ENCODE results near the gene RPS21.

RPS21 gene

DNA sequence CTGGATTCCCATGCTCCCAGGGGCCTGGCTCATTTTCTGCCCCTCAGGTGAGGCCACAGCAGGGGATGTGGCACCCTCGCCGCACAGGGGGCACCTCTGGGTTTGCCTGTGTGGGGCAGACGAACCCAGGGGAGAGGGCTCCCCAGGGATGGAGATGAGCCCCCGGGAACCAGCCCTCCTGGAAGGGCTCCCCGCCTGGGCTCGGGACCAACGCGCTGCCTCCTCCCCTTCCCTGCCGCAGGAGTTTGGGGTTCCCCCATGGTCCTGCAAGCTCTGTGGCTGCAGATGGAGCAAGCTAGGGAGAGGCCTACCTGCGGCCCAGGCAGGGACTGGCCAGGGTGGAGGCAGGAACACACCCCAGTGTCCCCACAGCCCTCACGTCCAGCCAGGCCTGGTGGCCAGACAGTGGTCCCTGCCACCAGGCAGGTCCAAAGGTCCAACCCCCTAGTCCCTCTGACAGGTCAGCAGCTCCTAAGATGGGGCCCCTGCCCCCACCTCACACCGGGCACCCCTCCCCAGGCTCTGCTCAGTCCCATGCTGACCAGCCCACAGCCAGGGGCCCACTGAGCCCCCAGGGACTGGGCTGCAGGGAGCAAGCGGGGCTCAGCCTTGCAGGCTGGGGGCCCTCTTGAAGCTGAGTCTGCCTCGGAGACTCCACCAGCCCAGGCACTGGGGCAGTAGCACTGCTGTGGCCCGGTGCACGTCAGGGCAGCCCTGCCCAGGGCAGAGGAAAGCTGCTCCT is 33.4 kb upstream of the RPS21 start:
- no peak overlapping the region for H3K4me3 ChIP-seq (ENCODE audit: low read depth, low read length)
- DNase-seq (ENCODE audit: low read depth) = no peak

DNA sequence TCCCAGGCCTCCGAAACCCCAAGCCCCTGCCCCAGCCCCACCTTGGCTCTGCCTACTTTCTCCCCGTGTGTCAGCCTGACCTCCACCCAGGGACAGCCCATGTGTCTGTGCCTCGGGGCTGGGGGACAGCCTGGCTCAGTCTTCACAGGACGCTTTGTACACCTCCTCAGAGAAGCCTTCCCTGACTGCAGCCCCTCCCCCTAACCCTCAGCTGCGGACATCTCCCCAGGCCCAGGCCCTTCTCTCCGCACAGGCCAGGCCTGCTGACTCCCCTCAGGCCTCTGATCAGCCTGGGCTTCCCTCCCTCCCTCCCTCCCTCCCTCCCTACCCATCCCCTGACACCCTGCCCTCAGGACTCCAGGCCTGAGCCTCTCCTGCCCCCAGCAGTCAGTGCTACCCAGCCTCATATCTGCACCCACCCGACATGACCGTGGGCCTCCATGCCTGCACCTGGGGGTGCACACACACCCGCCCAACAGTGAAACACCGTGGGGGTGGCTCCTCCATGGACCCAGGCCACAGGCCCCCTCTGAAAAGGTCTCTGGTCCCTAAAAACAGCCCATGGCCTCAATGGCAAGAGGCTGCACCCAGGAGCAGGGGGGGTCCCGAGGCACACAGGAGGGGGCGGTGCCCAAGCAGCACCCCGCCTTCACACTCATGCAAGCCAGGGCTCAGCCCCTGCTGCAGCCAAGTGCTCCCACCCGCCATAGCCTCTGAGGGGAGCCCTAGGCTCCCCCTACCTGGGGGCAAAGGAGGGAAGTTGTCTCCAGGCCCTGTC is 32.7 kb upstream of the RPS21 start:
- no peak for DNase-seq (ENCODE audit: low read depth)
- no peak overlapping the region for H3K4me3 ChIP-seq (ENCODE audit: low read depth, low read length)

DNA sequence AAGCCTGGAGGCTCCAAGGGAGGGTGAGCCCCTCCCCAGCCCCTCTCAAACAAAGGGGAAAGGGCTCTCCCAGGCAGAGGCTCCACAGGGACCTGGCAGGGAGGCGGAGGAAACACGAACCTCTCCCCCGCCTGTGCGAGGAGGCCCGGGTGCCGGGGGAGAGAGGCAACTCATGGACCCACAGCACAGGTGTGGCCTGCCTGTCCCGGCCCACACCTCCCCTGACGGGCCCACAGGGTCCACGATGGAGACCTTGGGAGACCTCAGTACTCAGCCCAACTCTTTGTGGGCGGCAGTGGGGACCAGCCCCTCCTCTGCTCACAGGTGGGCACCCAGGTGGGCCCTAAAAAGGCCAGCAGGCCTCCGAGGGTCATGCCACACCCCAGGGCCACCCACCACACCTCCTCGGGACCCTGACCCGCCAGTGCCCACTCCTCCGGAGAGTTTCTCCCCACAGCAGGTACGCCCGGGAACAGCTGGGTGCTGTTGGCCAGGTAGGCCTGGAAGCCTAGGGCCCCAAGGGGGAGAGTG is 32.0 kb upstream of the RPS21 start:
- no peak overlapping the region for H3K4me3 ChIP-seq (ENCODE audit: low read depth, low read length)
- no peak for DNase-seq (ENCODE audit: low read depth)

DNA sequence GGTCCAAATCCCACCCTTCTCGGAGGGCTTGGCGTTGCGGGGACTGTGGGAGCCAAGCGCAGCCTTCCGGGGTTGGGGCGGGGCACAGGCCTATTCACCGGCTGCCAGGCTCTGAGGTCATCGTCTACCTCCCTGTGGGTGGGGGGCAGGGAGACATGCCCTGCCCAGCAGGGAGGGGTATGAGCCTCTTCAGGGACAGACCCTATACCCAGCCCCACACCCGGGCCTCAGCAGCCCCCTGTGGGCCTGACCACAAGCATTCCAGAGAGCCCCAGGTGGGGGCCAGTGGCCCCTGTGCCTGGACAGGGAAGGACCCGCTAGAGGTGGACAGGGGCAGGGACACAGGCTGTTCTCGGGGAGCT is 31.4 kb upstream of the RPS21 start:
- H3K4me3 ChIP-seq (ENCODE audit: low read depth, low read length) = no peak overlapping the region
- DNase-seq (ENCODE audit: low read depth) = no peak

DNA sequence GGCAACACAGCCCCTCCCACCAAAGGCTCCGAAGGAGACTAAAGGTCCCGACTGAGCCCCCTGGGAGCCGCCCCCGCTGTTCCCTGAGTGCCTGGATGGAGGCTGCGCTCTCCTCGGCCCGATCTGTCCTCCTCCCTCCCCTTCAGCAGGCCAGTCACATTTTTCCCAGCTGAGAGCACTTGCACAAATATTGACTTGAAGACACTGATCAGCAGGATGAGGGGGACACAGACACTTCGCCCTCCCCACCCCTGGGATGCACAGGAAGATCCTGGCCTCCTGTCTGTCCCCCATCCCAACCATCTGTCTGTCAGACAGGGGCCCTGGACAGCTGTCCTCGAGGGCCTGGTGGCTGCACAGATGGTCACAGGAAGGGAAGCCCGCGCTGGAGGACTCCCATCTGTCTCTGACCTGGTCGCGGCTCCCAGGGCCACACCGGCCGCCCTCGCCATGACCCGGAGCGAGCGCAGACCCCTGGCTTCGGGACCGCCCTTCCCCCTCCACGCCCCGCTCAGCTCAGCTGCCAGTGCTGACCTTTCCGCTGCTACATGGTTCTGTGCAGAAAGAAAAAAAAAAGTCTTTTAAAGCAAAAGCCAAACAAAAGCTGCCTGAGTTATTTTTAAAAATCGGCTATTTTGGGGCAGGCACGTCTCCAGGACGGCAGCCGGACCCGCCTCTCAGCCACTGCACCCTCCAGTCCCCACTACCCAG is 30.9 kb upstream of the RPS21 start:
- H3K4me3 ChIP-seq (ENCODE audit: low read depth, low read length) = no peak overlapping the region
- DNase-seq (ENCODE audit: low read depth) = no peak

DNA sequence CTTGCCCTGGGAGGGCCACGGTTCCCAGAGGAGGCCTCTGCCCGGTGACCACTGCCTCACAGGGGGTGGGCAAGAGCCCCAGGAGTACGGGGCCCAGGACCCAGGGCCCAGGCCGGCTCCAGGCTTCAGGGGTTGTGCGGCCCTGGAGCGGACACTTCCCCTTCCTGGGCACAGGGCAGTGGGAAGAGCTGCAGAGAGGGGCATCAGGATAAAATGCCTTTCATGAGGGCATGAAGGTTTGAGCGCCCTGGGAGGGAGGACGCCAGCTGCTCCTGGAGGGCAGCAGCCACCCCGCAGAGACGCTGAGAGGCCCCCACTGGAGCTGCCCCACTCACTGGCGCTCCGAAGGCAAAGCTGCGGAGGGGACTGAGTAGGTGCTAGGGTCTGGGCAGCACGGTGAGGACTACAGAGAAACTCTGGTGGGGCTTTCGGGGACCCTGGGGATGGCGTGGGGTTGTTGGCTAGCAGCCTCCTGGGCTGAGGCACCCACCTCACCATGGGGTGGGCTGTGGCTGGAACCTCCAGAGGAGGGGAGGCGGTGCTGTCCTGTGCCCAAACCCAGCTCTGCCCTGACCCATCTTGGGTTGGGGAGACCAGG is 30.2 kb upstream of the RPS21 start:
- no peak overlapping the region for H3K4me3 ChIP-seq (ENCODE audit: low read depth, low read length)

DNA sequence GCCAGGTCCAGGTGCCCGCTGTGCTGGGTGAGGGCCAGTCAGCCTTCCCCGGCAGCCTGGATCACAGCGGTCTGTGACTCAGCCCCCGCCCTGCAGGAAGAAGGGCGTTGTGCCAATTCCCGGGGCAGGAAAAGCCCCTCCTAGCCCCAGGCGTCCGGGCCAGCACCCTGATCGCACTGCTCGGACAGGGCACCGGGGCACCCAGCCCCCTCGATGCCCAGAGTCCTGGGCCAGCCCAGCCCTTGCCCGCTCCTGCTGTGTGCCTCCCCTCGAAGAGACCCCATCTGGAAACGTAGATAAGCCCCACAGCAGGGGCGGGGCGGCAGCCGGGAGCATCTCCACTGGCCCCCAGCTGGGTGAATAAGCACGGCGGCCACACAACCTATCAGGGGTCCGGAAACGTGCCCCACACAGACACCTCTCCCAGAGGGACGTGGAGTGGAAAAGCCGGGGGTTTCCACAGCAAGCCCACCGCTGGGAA is 29.7 kb upstream of the RPS21 start:
- H3K4me3 ChIP-seq (ENCODE audit: low read depth, low read length) = no peak overlapping the region
- no peak for DNase-seq (ENCODE audit: low read depth)

More for the DNA sequence above, 30.2 kb upstream of the RPS21 start:
- no peak for DNase-seq (ENCODE audit: low read depth)

DNA sequence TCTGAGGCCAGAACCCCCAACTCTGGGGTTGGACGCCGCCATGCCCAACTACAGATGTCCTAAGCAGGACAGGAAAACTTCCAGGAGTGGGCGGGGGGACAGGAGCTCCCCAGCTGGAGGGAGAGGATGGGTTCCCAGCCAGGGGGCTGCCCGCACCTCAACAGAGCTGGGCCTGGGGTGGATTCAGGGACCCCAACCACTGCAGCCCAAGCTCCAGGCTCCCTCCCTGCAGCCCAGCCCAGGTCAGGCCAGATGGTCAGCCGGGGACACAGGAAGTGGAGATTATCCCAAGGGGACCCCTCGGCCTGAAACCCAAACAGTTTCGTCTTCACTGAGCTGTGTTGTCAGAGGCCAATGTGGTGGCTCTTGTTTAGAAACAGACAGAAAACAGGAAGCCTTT is 29.2 kb upstream of the RPS21 start:
- no peak overlapping the region for H3K4me3 ChIP-seq (ENCODE audit: low read depth, low read length)
- no peak for DNase-seq (ENCODE audit: low read depth)

DNA sequence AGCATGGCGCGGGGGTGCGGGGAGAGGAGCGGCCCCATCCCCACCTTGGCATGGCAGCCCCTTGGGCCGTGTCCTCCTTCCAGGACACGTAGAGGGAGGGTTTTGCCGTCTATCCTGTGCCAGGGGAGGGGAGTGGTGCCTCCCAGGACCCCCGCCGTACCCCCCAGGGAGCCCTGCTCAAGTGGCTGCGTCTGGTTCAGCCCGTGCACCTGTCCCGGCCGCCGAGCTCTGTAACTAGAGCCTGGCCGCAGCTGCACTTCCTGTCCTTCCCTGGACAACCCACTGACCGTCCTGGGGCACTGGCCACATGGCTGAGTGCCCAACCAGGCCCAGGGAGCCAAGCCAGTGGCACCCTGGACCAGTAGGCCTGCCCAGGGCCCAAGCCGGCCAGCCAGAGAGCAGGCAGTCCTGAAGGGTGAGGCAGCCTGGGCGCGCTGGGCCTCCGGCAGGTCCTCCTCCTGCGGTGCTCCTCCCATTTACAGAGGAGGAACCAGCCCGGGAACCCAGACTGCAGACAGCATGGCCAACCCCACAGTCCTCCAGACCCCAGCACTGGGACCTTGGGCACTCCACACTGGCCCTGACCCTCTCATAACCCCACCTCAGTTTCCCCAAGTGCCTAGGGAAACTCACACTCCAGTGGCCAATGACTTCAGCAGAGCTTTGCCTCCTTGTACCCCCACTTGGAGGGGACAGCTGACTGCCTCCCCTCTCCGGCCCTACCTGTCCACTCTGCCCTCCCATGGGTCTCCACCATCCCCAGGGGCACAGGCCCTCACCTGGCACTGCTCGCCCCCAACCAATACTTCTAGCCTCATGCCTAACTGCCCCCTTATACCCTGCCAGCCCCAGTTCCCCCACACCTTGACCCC is 28.5 kb upstream of the RPS21 start:
- no peak overlapping the region for H3K4me3 ChIP-seq (ENCODE audit: low read depth, low read length)
- no peak for DNase-seq (ENCODE audit: low read depth)

DNA sequence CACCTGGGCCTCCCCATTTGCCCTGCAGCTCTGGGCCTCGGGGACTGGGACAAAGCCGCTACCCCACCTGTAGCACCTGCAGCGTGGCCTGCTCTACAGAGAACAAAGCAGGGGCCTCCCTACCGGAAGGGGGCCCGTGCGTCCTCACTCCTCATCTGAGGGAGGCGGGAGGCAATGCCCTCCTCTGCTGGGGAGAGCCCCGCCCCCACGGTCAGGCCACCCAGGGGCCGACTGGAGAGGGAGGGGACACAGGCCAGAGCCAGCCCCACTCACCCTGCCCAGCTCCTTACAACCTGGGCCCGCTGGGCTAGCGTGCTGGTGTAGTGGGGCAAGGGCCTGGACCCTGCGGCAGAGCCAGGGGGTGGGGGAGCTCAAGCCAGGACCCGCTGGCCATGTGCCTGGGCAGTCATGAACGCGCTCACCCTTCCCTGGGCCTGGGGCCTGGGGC is 27.8 kb upstream of the RPS21 start:
- DNase-seq (ENCODE audit: low read depth) = no peak
- no peak overlapping the region for H3K4me3 ChIP-seq (ENCODE audit: low read depth, low read length)

DNA sequence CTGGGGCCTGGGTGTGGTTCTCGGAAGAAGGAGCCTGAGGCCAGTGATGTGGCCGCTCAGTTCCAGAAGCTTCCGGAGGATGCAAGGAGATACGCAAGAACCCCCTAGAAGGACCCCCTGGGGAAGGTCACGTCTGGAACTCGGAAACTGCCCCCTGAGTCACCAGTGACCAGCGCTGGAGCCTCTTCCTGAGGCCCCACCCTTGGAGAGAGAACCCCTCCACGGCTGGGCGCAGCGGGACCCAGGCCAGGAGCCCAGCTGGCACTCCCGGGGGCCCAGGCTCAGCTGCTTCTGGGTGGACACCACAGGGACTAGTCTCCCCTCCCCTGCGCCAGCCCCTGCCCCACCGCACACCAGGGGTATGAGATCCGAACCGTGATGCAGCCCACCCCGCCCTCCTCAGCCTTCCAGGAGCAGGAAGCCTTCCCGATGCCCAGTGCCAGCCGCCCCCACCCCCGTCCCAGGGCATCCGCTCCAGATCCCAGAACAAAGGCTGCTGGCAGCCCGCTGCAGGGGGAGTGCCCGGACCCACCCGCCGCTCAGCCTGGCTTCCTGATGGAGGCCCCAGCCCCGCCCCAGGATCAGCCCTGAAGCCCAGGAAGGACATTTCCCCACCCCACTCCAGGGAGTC is 27.3 kb upstream of the RPS21 start:
- no peak overlapping the region for H3K4me3 ChIP-seq (ENCODE audit: low read depth, low read length)
- DNase-seq (ENCODE audit: low read depth) = no peak

DNA sequence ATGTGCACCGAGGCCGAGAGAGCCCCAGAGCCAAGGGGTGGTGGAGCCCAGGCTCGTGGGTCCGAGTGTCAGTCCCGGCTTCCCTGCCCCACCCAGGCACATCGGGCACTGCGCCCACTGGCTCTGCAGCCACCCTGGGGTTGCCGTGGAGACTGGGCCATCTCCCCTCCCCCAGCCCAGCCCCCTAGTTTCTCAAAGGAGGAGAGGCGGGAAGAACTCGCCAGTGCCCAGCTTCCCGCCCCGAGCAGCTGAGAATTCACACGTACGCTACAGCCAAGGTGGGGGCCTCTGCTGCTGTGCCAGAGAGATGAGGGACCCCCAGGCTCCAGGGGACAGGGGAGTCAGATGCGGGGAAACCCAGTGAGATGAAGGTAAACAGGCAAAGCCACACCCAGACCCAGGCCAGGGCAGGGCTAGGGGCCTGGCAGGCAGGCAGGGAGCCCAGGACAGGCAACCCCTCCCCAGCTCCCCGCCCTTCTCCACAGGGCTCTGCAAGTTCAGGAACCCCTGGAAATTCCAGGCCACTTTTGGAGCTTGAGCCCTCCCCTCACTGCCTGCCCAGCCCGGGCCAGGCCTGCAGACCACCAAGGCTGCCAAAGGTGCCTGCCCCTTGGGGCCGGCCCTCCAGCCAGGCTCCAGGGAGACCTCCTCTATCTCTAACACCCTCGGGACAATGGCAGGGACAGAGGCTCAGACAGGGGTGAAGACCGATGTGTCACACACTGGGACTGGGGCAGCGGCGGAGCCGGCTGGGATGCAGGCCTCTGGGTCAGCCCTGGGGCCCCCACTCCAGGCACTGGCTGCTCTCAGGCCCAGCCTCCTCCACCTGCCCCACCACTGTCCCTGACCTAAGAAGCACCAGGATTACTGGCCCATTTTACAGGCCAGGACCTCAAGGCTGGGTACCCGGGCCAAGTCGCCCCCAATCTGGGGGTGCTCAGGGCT is 25.8 kb upstream of the RPS21 start:
- no peak for DNase-seq (ENCODE audit: low read depth)
- H3K4me3 ChIP-seq (ENCODE audit: low read depth, low read length) = no peak overlapping the region

DNA sequence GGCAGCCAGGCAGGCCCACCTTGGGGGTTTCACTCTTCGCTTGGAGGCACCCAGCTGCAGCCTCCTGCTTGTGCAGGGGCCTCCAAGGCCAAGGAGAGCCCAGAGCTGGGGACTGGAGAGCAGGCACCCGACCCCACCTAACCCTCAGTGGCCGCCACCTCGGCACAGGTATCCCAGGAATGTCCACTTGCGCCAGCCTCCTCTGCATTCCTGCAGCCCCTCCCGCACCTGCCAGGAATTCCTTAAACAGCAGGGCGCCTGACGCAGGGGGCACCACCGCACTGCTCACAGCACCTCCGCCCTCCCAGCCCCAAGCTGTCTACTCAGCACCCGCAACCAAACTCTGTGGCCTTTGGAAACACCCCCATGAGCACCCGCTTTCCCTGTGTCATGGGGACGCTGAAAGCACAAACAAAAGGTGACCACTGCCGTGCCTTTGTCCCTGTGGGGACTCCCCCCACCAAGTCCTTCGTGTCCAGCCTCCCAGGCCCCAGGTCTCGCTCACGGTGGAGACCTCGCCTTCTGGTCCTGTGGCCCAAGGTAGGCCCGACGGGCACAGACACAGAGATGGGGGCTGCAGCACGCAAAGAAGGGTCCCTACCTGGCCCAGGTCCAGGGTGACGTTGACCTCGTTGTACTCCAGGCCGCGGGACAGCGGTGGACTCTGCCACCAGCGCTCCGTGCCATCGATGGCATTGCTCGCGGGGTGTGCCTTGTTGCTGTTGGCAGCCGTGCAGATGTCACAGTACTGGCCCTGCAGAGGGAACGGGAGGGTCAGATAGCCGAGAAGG is 24.9 kb upstream of the RPS21 start:
- H3K4me3 ChIP-seq (ENCODE audit: low read depth, low read length) = no peak overlapping the region
- no peak for DNase-seq (ENCODE audit: low read depth)

DNA sequence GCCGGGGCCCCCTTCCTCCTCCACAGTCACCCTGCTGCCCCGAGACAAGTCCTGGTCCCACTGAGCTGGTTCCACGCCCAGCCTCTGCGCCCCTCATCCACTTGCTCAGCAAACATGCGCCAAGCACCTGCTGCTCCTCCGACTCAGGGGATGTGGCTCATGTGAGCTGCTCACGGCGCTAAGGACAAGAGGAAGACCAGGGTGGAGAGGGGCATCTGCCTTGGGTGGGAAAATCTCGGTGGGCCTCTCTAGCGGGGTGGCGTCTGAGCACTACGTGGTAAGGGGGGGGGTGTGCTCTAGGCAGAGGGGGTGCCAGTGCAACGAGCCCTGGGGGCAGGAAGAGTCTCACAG is 24.3 kb upstream of the RPS21 start:
- DNase-seq (ENCODE audit: low read depth) = no peak

DNA sequence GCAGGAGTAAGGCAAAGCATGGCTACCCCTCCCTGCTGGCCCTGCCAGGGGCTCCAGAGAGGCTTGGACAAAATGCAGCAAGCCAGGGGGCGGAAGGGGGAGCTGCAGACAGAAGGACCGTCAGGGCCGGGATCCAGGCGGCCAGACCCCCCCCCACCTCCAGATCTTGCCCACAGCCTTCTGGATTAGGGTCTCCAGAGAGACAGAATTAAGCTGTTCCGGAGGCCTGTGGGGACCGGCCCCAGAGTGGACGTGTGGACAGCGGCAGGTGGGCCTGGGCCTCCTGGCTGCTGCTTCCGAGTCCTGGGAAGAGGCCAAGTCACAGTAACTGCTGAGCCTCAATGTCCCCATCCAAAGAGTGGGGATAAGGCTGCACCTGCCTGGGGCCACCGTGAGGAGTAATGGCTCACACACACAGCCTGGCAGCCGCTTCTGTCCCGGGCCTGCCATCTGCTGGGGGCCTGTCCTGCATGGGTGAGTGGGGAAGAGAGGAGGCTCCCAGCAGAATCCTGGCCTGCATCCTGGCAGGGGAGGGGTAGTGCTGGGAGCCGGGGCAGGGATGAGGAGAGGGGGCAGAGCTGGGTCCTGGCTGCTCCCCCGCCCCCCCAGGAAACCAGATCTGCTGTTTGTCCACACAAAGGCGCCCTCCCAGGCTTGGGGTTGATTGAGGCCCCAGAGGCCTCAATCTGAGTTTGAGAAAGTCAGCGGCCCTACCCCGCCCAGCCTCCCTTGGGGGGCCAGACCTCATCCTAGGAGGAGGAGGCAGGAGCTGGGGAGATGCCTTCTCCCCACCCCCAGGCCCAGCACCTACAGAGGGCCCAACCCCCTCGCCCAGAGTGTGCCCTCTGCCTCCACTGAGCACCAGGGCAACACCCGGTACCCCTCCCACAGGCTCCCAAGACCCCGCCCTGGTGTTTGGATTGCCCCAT is 23.6 kb upstream of the RPS21 start:
- no peak for DNase-seq (ENCODE audit: low read depth)
- no peak overlapping the region for H3K4me3 ChIP-seq (ENCODE audit: low read depth, low read length)

More for the DNA sequence above, 24.3 kb upstream of the RPS21 start:
- H3K4me3 ChIP-seq (ENCODE audit: low read depth, low read length) = no peak overlapping the region

All from skeletal muscle cell (primary cell).